ENCODE data around the gene ZNF433.

DNA sequence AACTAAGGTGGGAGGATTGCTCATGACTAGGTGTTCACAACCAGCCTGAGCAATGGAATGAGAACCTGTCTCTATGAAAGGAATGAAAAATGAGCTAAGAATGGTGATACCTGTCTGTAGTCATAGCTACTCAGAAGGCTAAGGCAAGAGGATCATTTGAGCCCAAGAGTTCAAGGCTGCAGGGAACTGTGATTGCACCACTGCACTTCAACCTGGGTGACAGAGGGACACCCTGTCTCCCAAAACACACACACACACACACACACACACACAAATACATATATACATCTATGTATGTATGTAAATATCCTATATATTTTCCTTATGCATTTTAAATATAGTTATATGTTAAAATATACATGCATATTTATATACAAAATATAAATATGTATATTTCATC is 7.4 kb upstream of the ZNF433 start:
- no peak for TF ChIP-seq CTCF (conservative IDR thresholded peaks at IDR 0.05)
- no peak for TF ChIP-seq ZFX (IDR thresholded peaks at IDR 0.05)

Measured in C4-2B (cell line).